GM23248 (cell line): ENCODE measurements around the gene IFIT1B.

ENCODE experiments used
- EZH2 ChIP-seq: fragments of 200-600 bp; sonication (generic); IDR thresholded peaks from 2 replicates; pipeline ENCODE4 v1.6.1; 2018; ENCODE audit warnings: antibody characterized with exemption, mild to moderate bottlenecking; ENCODE audit not compliant: insufficient read depth, poor library complexity, severe bottlenecking
- EZH2phosphoT487 ChIP-seq: fragments of 200-600 bp; sonication (generic); IDR thresholded peaks from 2 replicates; pipeline ENCODE4 v1.6.1; 2018; ENCODE audit warnings: antibody characterized with exemption, moderate library complexity, mild to moderate bottlenecking, low read depth; ENCODE audit not compliant: insufficient read depth

DNA sequence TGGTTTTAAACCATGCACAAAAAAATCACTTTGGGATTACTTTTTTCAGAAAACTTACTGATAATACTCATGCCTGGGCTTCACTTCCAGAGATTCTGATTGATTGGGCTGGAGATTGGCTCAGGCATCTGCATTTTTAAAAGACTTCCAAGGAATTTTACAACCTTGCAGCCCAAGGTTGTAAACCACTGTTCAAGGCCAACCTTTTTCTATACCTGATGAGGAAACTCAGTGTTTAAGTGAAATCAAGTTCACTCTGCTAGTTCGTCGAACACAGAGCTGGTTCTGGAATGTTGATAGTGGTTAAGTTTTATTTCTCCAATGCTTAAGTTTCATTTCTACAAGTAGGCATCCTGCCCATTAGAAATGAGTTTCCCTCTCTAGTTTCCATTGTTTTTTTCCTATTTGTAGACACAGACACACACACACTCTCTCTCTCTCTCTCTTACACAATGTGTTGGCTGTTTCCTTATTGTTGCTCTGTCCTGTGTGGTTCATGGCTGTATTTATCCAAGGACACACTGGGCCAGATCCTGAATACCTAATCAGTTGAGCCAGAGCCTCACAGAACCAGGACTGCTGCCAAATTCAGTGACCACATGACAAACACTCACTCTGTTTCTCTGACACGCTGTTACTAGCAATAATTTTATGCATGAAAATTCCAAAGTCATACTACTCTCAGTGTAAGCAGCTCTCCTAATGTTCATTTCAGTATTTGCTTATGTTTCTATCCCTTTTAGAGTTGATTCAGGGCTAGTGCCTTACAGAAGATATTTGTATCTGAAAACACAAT lies 3.7 kb upstream of the IFIT1B start:
- TF ChIP-seq EZH2 (no peak), EZH2phosphoT487 (no peak)
